ENCODE results near the gene C20orf96.
"Not testable (repeated sequence)": the region's sequence is repeated elsewhere in the genome, so short reads cannot be mapped to it uniquely, and the experiment has no call there.

C20orf96 gene

DNA sequence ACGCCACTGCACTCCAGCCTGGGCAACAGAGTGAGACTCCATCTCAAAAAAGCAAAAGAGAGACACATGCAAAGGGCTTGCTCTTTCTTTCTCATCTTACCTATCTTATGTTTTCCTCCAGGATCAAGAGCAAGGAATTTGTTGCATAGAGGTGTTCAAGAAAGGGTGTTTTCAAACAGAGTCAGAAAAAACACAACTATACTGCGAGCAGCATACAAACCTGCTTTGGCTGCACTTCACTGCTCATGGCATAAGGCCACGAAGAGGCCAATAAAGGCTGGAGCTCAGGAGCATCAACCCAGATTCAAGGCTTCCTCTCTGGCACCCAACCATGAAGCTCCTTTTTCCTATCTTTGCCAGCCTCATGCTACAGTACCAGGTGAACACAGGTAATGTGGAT is 63.6 kb downstream of the C20orf96 start, which contains the start of gene DEFB129:
Gene DEFB129, plus strand, starts transcription at position 301 of the 400 bp plus-strand sequence. Its CDS starts 31 bp downstream, at position 332.
- Histone ChIP-seq H3K9me3 (ENCODE audit: insufficient read depth, low read length, severe bottlenecking) (no peaks in the 10 kb centered on the region), H3K4me3 (ENCODE audit: low read depth in 1 of 2, low read length in 2 of 2) (no peak within 1 kb of the TSS), H3K27ac (ENCODE audit: low read length) (no peak within 1 kb of the TSS), H3K4me2 (ENCODE audit: insufficient read depth, low read length) (no peak within 1 kb of the TSS), H4K20me1 (ENCODE audit: insufficient read depth, low read length) (no peaks in the 10 kb centered on the region), H3K36me3 (ENCODE audit: insufficient read depth, low read length) (no peaks in the 10 kb centered on the region), H3K27me3 (ENCODE audit: insufficient read depth, low read length, poor library complexity) (peaks cover 9% of the 10 kb centered on the region), H3K9ac (ENCODE audit: low read depth, low read length) (no peak within 1 kb of the TSS), H3K4me1 (ENCODE audit: insufficient read depth, low read length) (no peaks in the 10 kb centered on the region), H2AFZ (ENCODE audit: low read depth, low read length) (no peak within 1 kb of the TSS), H3K79me2 (ENCODE audit: insufficient read depth, low read length) (no peaks in the 10 kb centered on the region)
- TF ChIP-seq EZH2 (IDR thresholded peaks at IDR 0.05; ENCODE audit: borderline replicate concordance, low read depth, low read length, severe bottlenecking) (no peak), CTCF (IDR thresholded peaks at IDR 0.05; ENCODE audit: borderline replicate concordance, extremely low read depth, low read length, poor library complexity, severe bottlenecking) (no peak)
- DNase-seq = no peak
- ATAC-seq (ENCODE audit: insufficient read depth, low read depth) = no peak

GRCh38 chr20:225879-226278 is 64.7 kb downstream of the C20orf96 start:
- H3K36me3 ChIP-seq (ENCODE audit: insufficient read depth, low read length); H3K4me3 ChIP-seq (ENCODE audit: low read depth in 1 of 2, low read length in 2 of 2); H3K4me1 ChIP-seq (ENCODE audit: insufficient read depth, low read length); ATAC-seq (ENCODE audit: insufficient read depth, low read depth); H3K27ac ChIP-seq (ENCODE audit: low read length); H2AFZ ChIP-seq (ENCODE audit: low read depth, low read length); H3K9me3 ChIP-seq (ENCODE audit: insufficient read depth, low read length, severe bottlenecking); H3K9ac ChIP-seq (ENCODE audit: low read depth, low read length); H3K27me3 ChIP-seq (ENCODE audit: insufficient read depth, low read length, poor library complexity); H3K4me2 ChIP-seq (ENCODE audit: insufficient read depth, low read length); DNase-seq; H3K79me2 ChIP-seq (ENCODE audit: insufficient read depth, low read length); H4K20me1 ChIP-seq (ENCODE audit: insufficient read depth, low read length): not testable (repeated sequence)

DNA sequence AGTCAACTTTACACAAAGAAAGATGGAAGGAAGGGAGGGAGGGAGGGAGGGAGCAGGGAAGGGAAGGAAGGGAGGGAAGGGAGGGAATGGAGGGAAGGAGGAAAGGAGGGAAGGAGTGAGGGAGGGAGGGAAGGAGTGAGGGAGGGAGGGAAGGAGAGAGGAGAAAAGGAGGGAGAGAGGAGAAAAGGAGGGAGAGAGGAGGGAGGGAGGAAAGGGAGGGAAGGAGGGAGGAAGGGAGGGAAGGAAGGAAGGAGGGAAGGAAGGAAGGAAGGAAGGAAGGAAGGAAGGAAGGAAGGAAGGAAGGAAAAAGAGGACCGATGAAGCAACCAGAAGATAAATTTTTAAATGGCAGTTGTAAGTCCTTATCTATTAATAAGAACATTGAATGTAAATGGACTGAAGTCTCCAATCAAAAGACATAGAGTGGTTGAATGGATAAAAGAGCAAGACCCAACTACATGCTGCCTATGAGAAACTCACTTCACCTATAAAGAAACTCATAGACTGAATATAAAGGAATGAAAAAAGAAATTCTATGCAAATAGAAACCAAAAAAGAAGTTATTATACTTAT is 69.2 kb downstream of the C20orf96 start:
- Histone ChIP-seq H2AFZ (ENCODE audit: low read depth, low read length) (no peak overlapping the region), H3K9me3 (ENCODE audit: insufficient read depth, low read length, severe bottlenecking) (no peaks in the 10 kb centered on the region), H3K4me2 (ENCODE audit: insufficient read depth, low read length) (no peak overlapping the region), H3K79me2 (ENCODE audit: insufficient read depth, low read length) (no peaks in the 10 kb centered on the region), H3K9ac (ENCODE audit: low read depth, low read length) (no peak overlapping the region), H3K4me3 (ENCODE audit: low read depth in 1 of 2, low read length in 2 of 2) (no peak overlapping the region), H3K4me1 (ENCODE audit: insufficient read depth, low read length) (no peaks in the 10 kb centered on the region), H4K20me1 (ENCODE audit: insufficient read depth, low read length) (no peaks in the 10 kb centered on the region), H3K27ac (ENCODE audit: low read length) (no peak overlapping the region), H3K27me3 (ENCODE audit: insufficient read depth, low read length, poor library complexity) (peaks cover 29% of the 10 kb centered on the region), H3K36me3 (ENCODE audit: insufficient read depth, low read length) (no peaks in the 10 kb centered on the region)
- ATAC-seq (ENCODE audit: insufficient read depth, low read depth) (no peak), DNase-seq (no peak)
- no peak for TF ChIP-seq CTCF (IDR thresholded peaks at IDR 0.05; ENCODE audit: borderline replicate concordance, extremely low read depth, low read length, poor library complexity, severe bottlenecking)
- TF ChIP-seq EZH2 (IDR thresholded peaks at IDR 0.05; ENCODE audit: borderline replicate concordance, low read depth, low read length, severe bottlenecking) = no peak

Data from DND-41 (cell line).